ENCODE results near the gene ZNF664.

DNA sequence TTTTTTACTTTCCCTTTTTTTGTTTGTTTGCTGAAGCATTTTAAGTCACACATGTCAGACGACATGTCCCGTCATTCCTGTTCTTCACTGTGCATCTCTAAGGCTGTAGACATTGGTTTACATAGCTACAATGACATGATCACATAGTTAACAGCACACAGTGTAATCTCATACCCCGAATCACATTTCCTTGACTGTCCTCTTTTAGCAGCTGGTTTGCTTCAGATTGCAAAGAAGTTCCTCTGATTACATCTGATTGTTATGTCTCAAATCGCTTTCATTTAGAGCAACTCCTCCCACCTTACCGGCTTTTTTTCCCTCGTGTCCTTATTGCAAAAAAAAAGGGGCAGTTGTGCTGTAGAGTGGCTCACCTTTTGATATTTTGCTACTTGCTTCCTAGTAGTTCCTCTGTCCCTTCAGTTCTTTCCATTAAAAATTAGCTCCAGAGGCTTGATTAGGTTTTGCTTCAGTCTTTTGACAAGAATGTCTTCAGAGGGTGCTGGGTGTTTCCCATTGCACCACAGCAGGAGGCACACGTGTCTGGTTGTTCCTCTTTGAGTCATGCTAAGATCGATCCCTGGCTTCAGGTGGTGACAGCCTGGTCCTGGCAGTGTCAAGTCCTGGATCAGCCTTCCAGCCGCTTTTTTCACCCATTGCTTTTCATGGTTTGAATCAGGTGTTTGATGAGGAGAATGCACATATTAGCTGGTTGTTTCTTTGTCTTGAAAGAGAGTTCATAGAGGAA lies 35.0 kb downstream of the ZNF664 start:
- TF ChIP-seq, protein P1, sequence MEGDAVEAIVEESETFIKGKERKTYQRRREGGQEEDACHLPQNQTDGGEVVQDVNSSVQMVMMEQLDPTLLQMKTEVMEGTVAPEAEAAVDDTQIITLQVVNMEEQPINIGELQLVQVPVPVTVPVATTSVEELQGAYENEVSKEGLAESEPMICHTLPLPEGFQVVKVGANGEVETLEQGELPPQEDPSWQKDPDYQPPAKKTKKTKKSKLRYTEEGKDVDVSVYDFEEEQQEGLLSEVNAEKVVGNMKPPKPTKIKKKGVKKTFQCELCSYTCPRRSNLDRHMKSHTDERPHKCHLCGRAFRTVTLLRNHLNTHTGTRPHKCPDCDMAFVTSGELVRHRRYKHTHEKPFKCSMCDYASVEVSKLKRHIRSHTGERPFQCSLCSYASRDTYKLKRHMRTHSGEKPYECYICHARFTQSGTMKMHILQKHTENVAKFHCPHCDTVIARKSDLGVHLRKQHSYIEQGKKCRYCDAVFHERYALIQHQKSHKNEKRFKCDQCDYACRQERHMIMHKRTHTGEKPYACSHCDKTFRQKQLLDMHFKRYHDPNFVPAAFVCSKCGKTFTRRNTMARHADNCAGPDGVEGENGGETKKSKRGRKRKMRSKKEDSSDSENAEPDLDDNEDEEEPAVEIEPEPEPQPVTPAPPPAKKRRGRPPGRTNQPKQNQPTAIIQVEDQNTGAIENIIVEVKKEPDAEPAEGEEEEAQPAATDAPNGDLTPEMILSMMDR (conservative IDR thresholded peaks at IDR 0.05) = no peak
- TF ChIP-seq EZH2 (IDR thresholded peaks at IDR 0.05; ENCODE audit: low read depth) = no peak
